Neutrophil (primary cell): ENCODE results near the gene NTF3.

Experiments
- H3K27ac ChIP-seq: fragments of 200-600 bp; sonication (generic); 2 replicates; pipeline ENCODE4 v1.5.1; 2016; ENCODE audit warnings: mild to moderate bottlenecking, moderate library complexity
- H3K27me3 ChIP-seq: fragments of 200-600 bp; sonication (generic); 2 replicates; pipeline ENCODE4 v1.6.0; 2016; ENCODE audit warnings: mild to moderate bottlenecking
- H3K36me3 ChIP-seq: fragments of 200-600 bp; sonication (generic); 2 replicates; pipeline ENCODE4 v1.5.1; 2017
- H3K4me1 ChIP-seq, 2 experiments: fragments of 200-600 bp in 1 of 2; sonication (generic) in 1 of 2; 1 replicate in 1 of 2; 2 replicates in 1 of 2; pipeline versions ENCODE4 v1.5.1 to v1.6.1; 2013 to 2016; ENCODE audit warnings: low read depth in 1 of 2, low read length in 1 of 2, mild to moderate bottlenecking in 1 of 2, moderate library complexity in 1 of 2; ENCODE audit not compliant: control insufficient read depth in 1 of 2, insufficient read depth in 1 of 2
- H3K4me3 ChIP-seq, 2 experiments: fragments of 200-600 bp in 1 of 2; sonication (generic) in 1 of 2; 1 replicate in 1 of 2; 2 replicates in 1 of 2; pipeline ENCODE4 v1.5.1; 2013 to 2016; ENCODE audit warnings: low read depth in 1 of 2, low read length in 1 of 2, mild to moderate bottlenecking in 1 of 2, moderate library complexity in 1 of 2
- H3K9me3 ChIP-seq: fragments of 200-600 bp; sonication (generic); 2 replicates; pipeline ENCODE4 v1.5.1; 2016
- TF ChIP-seq, protein P1 (sequence below): fragments of 200-600 bp; sonication (generic); IDR thresholded peaks from 2 replicates; pipeline ENCODE4 v1.5.1; 2016; ENCODE audit warnings: antibody characterized with exemption

The NTF3 gene

DNA sequence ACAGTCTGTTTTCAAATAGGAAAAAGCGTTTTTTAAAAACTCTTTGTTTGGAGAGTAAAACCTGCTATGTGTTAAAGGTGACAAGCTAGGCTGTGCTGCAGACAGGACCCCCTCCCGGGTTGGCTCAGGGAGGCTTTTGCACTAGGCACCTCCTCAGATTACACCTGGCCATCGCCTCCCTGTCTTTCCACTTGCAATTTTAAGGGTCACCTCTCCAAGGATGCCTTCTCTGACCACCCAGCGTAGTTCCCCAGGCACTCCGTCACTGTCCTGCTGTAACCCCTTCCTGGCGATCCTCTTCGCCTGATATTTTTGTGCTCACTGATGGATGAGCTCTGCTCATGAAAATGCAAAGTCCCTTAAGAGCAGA, 80.7 kb downstream of the NTF3 start:
- peaks cover 7% of the 10 kb centered on the region for H3K27me3 ChIP-seq
- H3K36me3 ChIP-seq: no peaks in the 10 kb centered on the region
- H3K4me3 ChIP-seq: no peak overlapping the region
- no peak overlapping the region for H3K27ac ChIP-seq
- no peaks in the 10 kb centered on the region for H3K9me3 ChIP-seq
- H3K4me1 ChIP-seq: no peaks in the 10 kb centered on the region
- TF ChIP-seq, protein P1, sequence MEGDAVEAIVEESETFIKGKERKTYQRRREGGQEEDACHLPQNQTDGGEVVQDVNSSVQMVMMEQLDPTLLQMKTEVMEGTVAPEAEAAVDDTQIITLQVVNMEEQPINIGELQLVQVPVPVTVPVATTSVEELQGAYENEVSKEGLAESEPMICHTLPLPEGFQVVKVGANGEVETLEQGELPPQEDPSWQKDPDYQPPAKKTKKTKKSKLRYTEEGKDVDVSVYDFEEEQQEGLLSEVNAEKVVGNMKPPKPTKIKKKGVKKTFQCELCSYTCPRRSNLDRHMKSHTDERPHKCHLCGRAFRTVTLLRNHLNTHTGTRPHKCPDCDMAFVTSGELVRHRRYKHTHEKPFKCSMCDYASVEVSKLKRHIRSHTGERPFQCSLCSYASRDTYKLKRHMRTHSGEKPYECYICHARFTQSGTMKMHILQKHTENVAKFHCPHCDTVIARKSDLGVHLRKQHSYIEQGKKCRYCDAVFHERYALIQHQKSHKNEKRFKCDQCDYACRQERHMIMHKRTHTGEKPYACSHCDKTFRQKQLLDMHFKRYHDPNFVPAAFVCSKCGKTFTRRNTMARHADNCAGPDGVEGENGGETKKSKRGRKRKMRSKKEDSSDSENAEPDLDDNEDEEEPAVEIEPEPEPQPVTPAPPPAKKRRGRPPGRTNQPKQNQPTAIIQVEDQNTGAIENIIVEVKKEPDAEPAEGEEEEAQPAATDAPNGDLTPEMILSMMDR: no peak

DNA sequence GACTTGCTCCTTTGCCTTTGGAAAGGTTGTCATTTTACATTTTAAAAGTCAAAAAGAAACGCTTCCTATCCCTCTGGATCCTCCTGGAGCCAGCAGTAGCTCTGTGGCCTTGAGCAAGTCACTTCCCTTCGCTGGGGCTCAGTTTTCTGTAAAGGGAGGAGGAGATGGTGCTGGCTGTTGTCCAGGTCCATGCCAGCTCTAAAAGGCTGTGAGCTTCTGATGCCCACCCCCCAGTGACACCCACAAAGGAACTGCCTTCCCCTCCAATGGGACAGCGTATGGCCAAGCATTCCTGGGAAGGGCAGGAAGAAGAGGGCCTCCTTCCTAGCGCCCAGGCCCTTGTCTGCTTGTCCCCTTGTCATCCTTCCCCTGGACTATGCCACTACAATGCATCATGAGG, 81.5 kb downstream of the NTF3 start:
- H3K27ac ChIP-seq: no peak overlapping the region
- H3K4me1 ChIP-seq: no peaks in the 10 kb centered on the region
- TF ChIP-seq, protein P1: no peak
- H3K36me3 ChIP-seq: no peaks in the 10 kb centered on the region
- H3K9me3 ChIP-seq: no peaks in the 10 kb centered on the region
- no peak overlapping the region for H3K4me3 ChIP-seq
- H3K27me3 ChIP-seq: peaks cover 7% of the 10 kb centered on the region

DNA sequence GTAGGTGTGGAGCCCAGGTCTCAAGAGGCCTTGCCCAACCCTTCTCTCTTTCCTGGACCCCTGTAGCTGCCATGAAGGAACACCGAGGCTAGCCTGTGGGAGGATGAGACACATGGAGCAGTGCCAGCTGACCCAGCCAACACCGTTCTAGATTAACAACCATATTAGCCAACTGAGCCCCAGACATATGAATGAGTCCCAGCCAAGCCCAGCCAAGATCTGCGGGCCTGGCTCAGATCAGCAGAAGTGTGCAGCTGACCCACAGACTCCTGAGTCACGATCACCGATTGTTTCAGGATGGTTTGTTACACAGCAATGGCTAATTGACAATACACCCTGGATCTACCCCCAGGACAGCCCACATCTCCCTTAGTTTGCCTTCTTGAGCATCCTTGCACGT, 82.1 kb downstream of the NTF3 start:
- TF ChIP-seq, protein P1: no peak
- Histone ChIP-seq H3K4me3 (no peak overlapping the region), H3K36me3 (no peaks in the 10 kb centered on the region), H3K27me3 (peaks cover 7% of the 10 kb centered on the region), H3K27ac (no peak overlapping the region), H3K9me3 (no peaks in the 10 kb centered on the region), H3K4me1 (no peaks in the 10 kb centered on the region)

DNA sequence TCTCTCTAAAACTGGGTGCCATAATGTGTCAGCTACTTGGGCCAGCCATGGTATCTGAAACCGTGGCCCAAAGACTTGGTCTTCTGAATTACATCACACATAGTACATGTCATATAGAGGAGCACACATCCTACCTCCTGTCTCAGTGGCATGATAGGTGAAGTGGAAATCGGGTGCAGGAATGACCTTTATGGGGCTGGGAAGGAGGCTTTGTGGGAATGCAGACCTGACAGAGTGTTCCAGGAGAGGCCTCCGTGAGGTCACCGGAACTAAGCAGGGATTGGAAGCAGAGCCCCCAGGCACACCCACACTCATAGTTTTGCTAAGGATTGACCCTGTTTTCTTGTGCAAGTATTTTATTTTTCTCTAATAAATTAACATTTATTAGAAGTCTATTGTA, 82.6 kb downstream of the NTF3 start:
- TF ChIP-seq, protein P1: no peak
- no peaks in the 10 kb centered on the region for H3K4me1 ChIP-seq
- H3K9me3 ChIP-seq: no peaks in the 10 kb centered on the region
- peaks cover 7% of the 10 kb centered on the region for H3K27me3 ChIP-seq
- no peaks in the 10 kb centered on the region for H3K36me3 ChIP-seq
- no peak overlapping the region for H3K4me3 ChIP-seq
- no peak overlapping the region for H3K27ac ChIP-seq

DNA sequence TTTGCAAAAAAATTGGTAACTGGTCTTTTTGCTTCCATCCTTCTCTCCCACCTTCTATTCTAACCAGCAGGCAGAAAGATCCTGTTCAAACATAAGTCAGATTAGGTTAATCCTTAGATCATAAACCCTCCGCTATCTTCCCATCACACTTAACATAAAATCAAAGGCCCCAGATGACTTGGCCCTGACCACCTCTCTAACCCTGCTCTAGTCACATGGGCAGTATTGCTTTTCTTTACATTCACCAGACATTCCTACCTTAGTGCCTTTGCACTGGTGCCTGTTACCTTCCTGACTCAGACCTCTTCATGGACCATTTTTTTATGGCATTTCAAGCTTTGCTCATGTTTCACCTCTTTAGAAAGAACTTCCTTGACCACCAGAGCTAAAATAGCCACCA, 83.5 kb downstream of the NTF3 start:
- TF ChIP-seq, protein P1: no peak
- H3K9me3 ChIP-seq: no peaks in the 10 kb centered on the region
- no peaks in the 10 kb centered on the region for H3K4me1 ChIP-seq
- no peak overlapping the region for H3K27ac ChIP-seq
- H3K27me3 ChIP-seq: peaks cover 7% of the 10 kb centered on the region
- no peak overlapping the region for H3K4me3 ChIP-seq
- H3K36me3 ChIP-seq: no peaks in the 10 kb centered on the region
